Esophagus muscularis mucosa (tissue), 4 donors: ENCODE results near the gene LAD1. TPM values are rescaled to one million over a fixed set of nuclear protein-coding genes. Genes with fewer than 3 reads are reported as not detected.
A peak's percentile ranks its signal among the peaks of the same experiment; 100 is the strongest.

ENCODE experiments used
- DNase-seq: peaks from one replicate; pipeline ENCODE4 v3.0.0-alpha.2; 2017; ENCODE audit errors: extremely low spot score
- H3K27ac ChIP-seq, 4 donors: fragments of 200-600 bp; sonication (generic); replicated peaks in 1 of 4; 1 replicate in 3 of 4; 2 replicates in 1 of 4; pipeline ENCODE4 v1.5.1; 2016 to 2019; ENCODE audit warnings: mild to moderate bottlenecking in 1 of 4
- H3K27me3 ChIP-seq, 4 donors: fragments of 200-600 bp; sonication (generic); one replicate each; pipeline versions ENCODE4 v1.5.1 to v1.6.0; 2016 to 2019
- H3K36me3 ChIP-seq, 4 donors: fragments of 200-600 bp; sonication (generic); one replicate each; pipeline ENCODE4 v1.5.1; 2016 to 2019
- H3K4me1 ChIP-seq, 4 donors: fragments of 200-600 bp; sonication (generic); one replicate each; pipeline ENCODE4 v1.5.1; 2016 to 2019
- H3K4me3 ChIP-seq, 4 donors: fragments of 200-600 bp; sonication (generic); 1 replicate in 2 of 4; 2 replicates in 2 of 4; pipeline ENCODE4 v1.5.1; 2016 to 2019; ENCODE audit warnings: mild to moderate bottlenecking in 4 of 4, moderate library complexity in 1 of 4
- H3K9me3 ChIP-seq, 4 donors: fragments of 200-600 bp; sonication (generic); 1 replicate in 3 of 4; 2 replicates in 1 of 4; pipeline ENCODE4 v1.5.1; 2016 to 2019
- EP300 ChIP-seq: sonication (generic); formaldehyde crosslinking; IDR thresholded peaks from one replicate; pipeline ENCODE4 v1.6.1; 2017; ENCODE audit warnings: antibody characterized with exemption
- POLR2A ChIP-seq: fragments of 450-650 bp; IDR thresholded peaks from one replicate; pipeline ENCODE4 v1.6.1; 2017; ENCODE audit warnings: antibody characterized with exemption, moderate library complexity, mild to moderate bottlenecking, low read depth
- POLR2AphosphoS5 ChIP-seq, 2 donors: sonication (generic); formaldehyde crosslinking; IDR thresholded peaks; one replicate each; pipeline ENCODE4 v1.6.1; 2017; ENCODE audit warnings: antibody characterized with exemption in 2 of 2
- WGBS: methylation state at CpG from one replicate; pipeline ENCODE4 v1.1.5; 2018; 5-methylcytosine and 5-hydroxymethylcytosine counted together
- intact Hi-C: fragments of 100-400 bp; cut with DNase I; formaldehyde crosslinking; loops from one replicate; pipeline ENCODE4 v1.15.1; 2023
- total RNA-seq, 4 donors: library from RNA; depleted of rRNA; stranded (reverse); fragments of >200 nt; gene quantifications; one replicate each; pipeline versions ENCODE4 v1.1.0 to v1.2.1, GENCODE V29; 2016
- TF ChIP-seq, protein P1 (sequence below), 3 experiments: fragments of 200-600 bp in 2 of 3; fragments of 450-650 bp in 1 of 3; sonication (generic) in 2 of 3; IDR thresholded peaks; one replicate each; pipeline ENCODE4 v1.5.1; 2017 to 2019; ENCODE audit warnings: antibody characterized with exemption in 3 of 3, mild to moderate bottlenecking in 2 of 3, moderate library complexity in 1 of 3

LAD1 gene
- total RNA-seq, 4 donors from 2014 or later, result 0.17 TPM; not detected in 3

- intact Hi-C loops, result no loop called here
These were observed 12.2 kb upstream of the LAD1 start for GRCh38 chr1:201411292-201411691.

GRCh38 chr1:201409440-201409839, 10.3 kb upstream of the LAD1 start:
- intact Hi-C loops, result loop anchor here (5.0 kb wide), 1 partner anchor 157 kb away; no protein-coding TSS in a partner anchor
- no peaks in the 10 kb centered on the region for H3K9me3 ChIP-seq
- H3K27me3 ChIP-seq, result no peaks in the 10 kb centered on the region
- no peak for DNase-seq
- 90% methylated on average over 8 of the region's 8 CpGs for WGBS
- H3K4me3 ChIP-seq, result no peak overlapping the region
- H3K4me1 ChIP-seq, result no peaks in the 10 kb centered on the region
- TF ChIP-seq POLR2A (no peak), EP300 (no peak), POLR2AphosphoS5 (IDR thresholded peaks at IDR 0.05) (no peak)
- TF ChIP-seq, protein P1, sequence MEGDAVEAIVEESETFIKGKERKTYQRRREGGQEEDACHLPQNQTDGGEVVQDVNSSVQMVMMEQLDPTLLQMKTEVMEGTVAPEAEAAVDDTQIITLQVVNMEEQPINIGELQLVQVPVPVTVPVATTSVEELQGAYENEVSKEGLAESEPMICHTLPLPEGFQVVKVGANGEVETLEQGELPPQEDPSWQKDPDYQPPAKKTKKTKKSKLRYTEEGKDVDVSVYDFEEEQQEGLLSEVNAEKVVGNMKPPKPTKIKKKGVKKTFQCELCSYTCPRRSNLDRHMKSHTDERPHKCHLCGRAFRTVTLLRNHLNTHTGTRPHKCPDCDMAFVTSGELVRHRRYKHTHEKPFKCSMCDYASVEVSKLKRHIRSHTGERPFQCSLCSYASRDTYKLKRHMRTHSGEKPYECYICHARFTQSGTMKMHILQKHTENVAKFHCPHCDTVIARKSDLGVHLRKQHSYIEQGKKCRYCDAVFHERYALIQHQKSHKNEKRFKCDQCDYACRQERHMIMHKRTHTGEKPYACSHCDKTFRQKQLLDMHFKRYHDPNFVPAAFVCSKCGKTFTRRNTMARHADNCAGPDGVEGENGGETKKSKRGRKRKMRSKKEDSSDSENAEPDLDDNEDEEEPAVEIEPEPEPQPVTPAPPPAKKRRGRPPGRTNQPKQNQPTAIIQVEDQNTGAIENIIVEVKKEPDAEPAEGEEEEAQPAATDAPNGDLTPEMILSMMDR (IDR thresholded peaks at IDR 0.05), result no peak
- no peak overlapping the region for H3K27ac ChIP-seq
- no peaks in the 10 kb centered on the region for H3K36me3 ChIP-seq

More at GRCh38 chr1:201411292-201411691, 12.2 kb upstream of the LAD1 start:
- no peak overlapping the region for H3K4me3 ChIP-seq
- peaks cover 0 to 3% (median 0%) of the 10 kb centered on the region in 4 donors for H3K27me3 ChIP-seq
- H3K9me3 ChIP-seq, result no peaks in the 10 kb centered on the region
- no peak overlapping the region for H3K27ac ChIP-seq
- DNase-seq, result no peak
- no peak for TF ChIP-seq POLR2A
- TF ChIP-seq EP300, result no peak
- TF ChIP-seq, protein P1 (IDR thresholded peaks at IDR 0.05), result no peak
- no peaks in the 10 kb centered on the region for H3K36me3 ChIP-seq
- WGBS, result 98% methylated on average over 12 of the region's 12 CpGs
- no peaks in the 10 kb centered on the region for H3K4me1 ChIP-seq

DNA sequence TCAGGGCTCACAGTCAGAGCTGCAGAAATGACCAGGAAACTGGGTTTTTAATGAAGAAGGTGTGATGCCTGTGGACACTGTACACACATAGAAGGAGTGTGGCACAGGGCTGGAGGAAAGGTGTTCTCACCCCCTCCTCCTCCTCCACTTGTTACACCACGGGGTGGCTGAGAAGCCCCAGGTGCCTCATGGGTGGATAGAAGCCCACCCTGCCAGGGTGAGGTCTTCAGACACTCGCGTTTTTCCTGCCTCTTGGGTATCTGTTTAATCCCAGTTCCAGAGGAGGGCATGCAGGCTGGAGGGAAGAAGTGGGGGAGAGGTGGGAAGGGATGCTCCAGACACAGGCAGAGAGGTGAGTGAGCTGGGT, 9.7 kb upstream of the LAD1 start:
- Histone ChIP-seq H3K4me1 (no peaks in the 10 kb centered on the region), H3K4me3 (no peak overlapping the region), H3K9me3 (no peaks in the 10 kb centered on the region), H3K27me3 (no peaks in the 10 kb centered on the region), H3K36me3 (no peaks in the 10 kb centered on the region), H3K27ac (no peak overlapping the region)
- no CpG with 5 or more reads among the region's 3 CpGs for WGBS
- no peak for DNase-seq
- TF ChIP-seq, protein P1 (IDR thresholded peaks at IDR 0.05), result no peak
- TF ChIP-seq POLR2AphosphoS5 (IDR thresholded peaks at IDR 0.05) (no peak), EP300 (no peak), POLR2A (no peak)
- intact Hi-C loops, result loop anchor here (5.0 kb wide), 1 partner anchor 157 kb away; no protein-coding TSS in a partner anchor

DNA sequence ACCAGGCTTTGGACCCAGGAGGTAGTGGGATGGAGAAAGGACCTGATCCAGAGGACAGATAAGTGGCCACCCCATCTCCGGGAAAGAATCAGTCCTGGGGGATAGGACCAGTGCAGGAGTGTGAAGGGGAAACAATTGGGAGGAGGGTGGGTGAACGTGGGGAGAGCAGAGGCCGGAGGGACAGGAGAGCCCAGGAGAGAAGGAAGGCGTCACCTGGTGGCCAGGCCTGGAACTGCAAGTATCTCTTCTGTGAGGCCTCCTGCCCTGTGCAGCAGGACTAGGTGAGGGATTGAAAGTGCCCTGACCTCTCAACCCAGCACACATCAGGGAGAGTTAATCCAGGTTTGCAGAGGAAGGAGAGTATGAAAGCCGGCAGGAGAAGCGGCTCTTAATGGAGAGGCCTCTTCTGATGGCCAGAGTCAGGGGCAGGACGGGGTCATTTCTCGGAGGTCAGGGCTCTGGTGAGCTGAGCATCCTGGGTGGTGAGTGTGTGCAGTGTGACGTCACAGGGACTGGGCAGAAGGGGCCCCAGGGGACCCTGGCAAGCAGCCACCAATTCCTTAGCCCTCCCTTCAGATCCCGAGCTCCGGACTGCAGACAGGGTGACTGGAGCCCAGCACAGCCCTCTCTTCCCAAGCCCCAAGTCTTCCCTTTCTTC, 9.2 kb upstream of the LAD1 start:
- WGBS, result 46% methylated on average over 11 of the region's 11 CpGs
- DNase-seq, result no peak
- TF ChIP-seq, protein P1 (IDR thresholded peaks at IDR 0.05), result peak; percentile 72 to 93 (median 89)
- no peak for TF ChIP-seq POLR2AphosphoS5 (IDR thresholded peaks at IDR 0.05)
- no peaks in the 10 kb centered on the region for H3K36me3 ChIP-seq
- no peaks in the 10 kb centered on the region for H3K9me3 ChIP-seq
- no peaks in the 10 kb centered on the region for H3K4me1 ChIP-seq
- H3K27me3 ChIP-seq, result no peaks in the 10 kb centered on the region
- no peak overlapping the region for H3K4me3 ChIP-seq
- H3K27ac ChIP-seq, result no peak overlapping the region
- intact Hi-C loops, result loop anchor here (5.0 kb wide), 1 partner anchor 156 kb away; no protein-coding TSS in a partner anchor
